T follicular helper cell (primary cell): ENCODE data around the gene CMPK2.
A peak's percentile ranks its signal among the peaks of the same experiment; 100 is the strongest.
"Not testable (repeated sequence)": the region's sequence is repeated elsewhere in the genome, so short reads cannot be mapped to it uniquely, and the experiment has no call there.

Experiments
- DNase-seq: peaks from one replicate; pipeline ENCODE4 v3.0.0-alpha.2; 2020; ENCODE audit warnings: low read depth
- total RNA-seq, 2 experiments: gene quantifications; one replicate each; lab custom pipeline; 2026; lab: John Stamatoyannopoulos, UW

The CMPK2 gene
- 12.7 to 20.9 reads per million in 2 experiments for total RNA-seq

GRCh38 chr2:6865346-6866274, at the start of gene CMPK2:
Gene CMPK2, minus strand, starts transcription at chr2:6865907. Its CDS starts 211 bp downstream, at chr2:6865696.
- DNase-seq = peak; percentile 68

- no peak for DNase-seq
Observed at GRCh38 chr2:6915399-6915798, 49.7 kb upstream of the CMPK2 start.

GRCh38 chr2:6914828-6915227, 49.1 kb upstream of the CMPK2 start:
- DNase-seq = no peak

GRCh38 chr2:6913415-6914157, 47.9 kb upstream of the CMPK2 start:
- DNase-seq = peak; percentile 39

GRCh38 chr2:6911721-6912120, 46.0 kb upstream of the CMPK2 start:
- DNase-seq = no peak

GRCh38 chr2:6909431-6910385, 44.0 kb upstream of the CMPK2 start:
- DNase-seq = peak; percentile 37

- DNase-seq = no peak
Observed at GRCh38 chr2:6908291-6908690, 42.6 kb upstream of the CMPK2 start.

- no peak for DNase-seq
Observed at GRCh38 chr2:6906165-6906741, 40.5 kb upstream of the CMPK2 start.

GRCh38 chr2:6905668-6906067, 40.0 kb upstream of the CMPK2 start:
- DNase-seq = no peak

- not testable (repeated sequence) for DNase-seq
Observed at GRCh38 chr2:6902581-6902980, 36.9 kb upstream of the CMPK2 start.

- DNase-seq = no peak
Observed at GRCh38 chr2:6896930-6897759, 31.4 kb upstream of the CMPK2 start.

- no peak for DNase-seq
Observed at GRCh38 chr2:6893876-6894482, 28.3 kb upstream of the CMPK2 start.

- DNase-seq = no peak
Observed at GRCh38 chr2:6888724-6889123, 23.0 kb upstream of the CMPK2 start.

GRCh38 chr2:6887751-6888192, 22.1 kb upstream of the CMPK2 start:
- no peak for DNase-seq

- DNase-seq = no peak
Observed at GRCh38 chr2:6885968-6886367, 20.3 kb upstream of the CMPK2 start.

GRCh38 chr2:6885551-6885950, 19.8 kb upstream of the CMPK2 start:
- no peak for DNase-seq

- no peak for DNase-seq
Observed at GRCh38 chr2:6883448-6884122, 17.9 kb upstream of the CMPK2 start.

- DNase-seq = no peak
Observed at GRCh38 chr2:6881516-6881915, 15.8 kb upstream of the CMPK2 start.

GRCh38 chr2:6881046-6881445, 15.3 kb upstream of the CMPK2 start:
- DNase-seq = no peak
